NB4 (cell line): Measurements from ENCODE around the gene ARHGEF16.
A peak's percentile ranks its signal among the peaks of the same experiment; 100 is the strongest.

Source experiments
- CTCF ChIP-seq: IDR thresholded peaks from one replicate; pipeline ENCODE4 v1.5.1; 2012; ENCODE audit warnings: low read depth, low read length
- MAX ChIP-seq: IDR thresholded peaks from 2 replicates; pipeline ENCODE4 v1.6.1; 2011; ENCODE audit warnings: low read depth, low read length
- MYC ChIP-seq: IDR thresholded peaks from 2 replicates; pipeline ENCODE4 v1.6.1; 2011; ENCODE audit warnings: low read depth, low read length
- POLR2A ChIP-seq: IDR thresholded peaks from 2 replicates; pipeline ENCODE4 v1.6.1; 2011; ENCODE audit warnings: mild to moderate bottlenecking; ENCODE audit not compliant: insufficient read length; ENCODE audit errors: extremely low read depth

- TF ChIP-seq CTCF (no peak), POLR2A (no peak), MAX (no peak), MYC (peak; percentile 27; the same call in 1 of the 2 replicates)
These were observed 62.6 kb downstream of the ARHGEF16 start for GRCh38 chr1:3516911-3517675.
